Activated T-helper 17 cell treated with anti-CD3 and anti-CD28 coated beads, Interleukin-2, amount 50 U/mL, for 72 hours (primary cell): Measurements from ENCODE around the gene NAGPA. TPM values are rescaled to one million over a fixed set of nuclear protein-coding genes. Genes with fewer than 3 reads are reported as not detected.
"Not testable (repeated sequence)": the region's sequence is repeated elsewhere in the genome, so short reads cannot be mapped to it uniquely, and the experiment has no call there.

Experiments
- ATAC-seq: fragments of 150-1000 bp; cut with Tn5 transposase; replicated peaks from 2 replicates; pipeline ENCODE4 v1.10.0; 2021; ENCODE audit warnings: mild to moderate bottlenecking, moderate library complexity
- H3K27ac Mint-ChIP-seq: one replicate; pipeline ENCODE4 v1.8.0; 2022; ENCODE audit warnings: mixed read lengths
- H3K27me3 Mint-ChIP-seq: one replicate; pipeline ENCODE4 v1.8.0; 2022; ENCODE audit warnings: mixed read lengths
- H3K36me3 Mint-ChIP-seq: one replicate; pipeline ENCODE4 v1.8.0; 2022; ENCODE audit warnings: low read depth, mild to moderate bottlenecking, mixed read lengths
- H3K4me1 Mint-ChIP-seq: one replicate; pipeline ENCODE4 v1.8.0; 2022; ENCODE audit warnings: mixed read lengths
- H3K4me3 Mint-ChIP-seq: one replicate; pipeline ENCODE4 v1.8.0; 2022; ENCODE audit warnings: mild to moderate bottlenecking, mixed read lengths
- H3K9me3 Mint-ChIP-seq: one replicate; pipeline ENCODE4 v1.8.0; 2022; ENCODE audit warnings: mixed read lengths
- total RNA-seq, 2 donors: library from RNA; stranded (reverse); gene quantifications; one replicate each; pipeline ENCODE4 v1.2.3, GENCODE V29; 2022

The NAGPA gene
- total RNA-seq, 2 donors from 2014 or later, result 8.5 to 18.6 TPM

DNA sequence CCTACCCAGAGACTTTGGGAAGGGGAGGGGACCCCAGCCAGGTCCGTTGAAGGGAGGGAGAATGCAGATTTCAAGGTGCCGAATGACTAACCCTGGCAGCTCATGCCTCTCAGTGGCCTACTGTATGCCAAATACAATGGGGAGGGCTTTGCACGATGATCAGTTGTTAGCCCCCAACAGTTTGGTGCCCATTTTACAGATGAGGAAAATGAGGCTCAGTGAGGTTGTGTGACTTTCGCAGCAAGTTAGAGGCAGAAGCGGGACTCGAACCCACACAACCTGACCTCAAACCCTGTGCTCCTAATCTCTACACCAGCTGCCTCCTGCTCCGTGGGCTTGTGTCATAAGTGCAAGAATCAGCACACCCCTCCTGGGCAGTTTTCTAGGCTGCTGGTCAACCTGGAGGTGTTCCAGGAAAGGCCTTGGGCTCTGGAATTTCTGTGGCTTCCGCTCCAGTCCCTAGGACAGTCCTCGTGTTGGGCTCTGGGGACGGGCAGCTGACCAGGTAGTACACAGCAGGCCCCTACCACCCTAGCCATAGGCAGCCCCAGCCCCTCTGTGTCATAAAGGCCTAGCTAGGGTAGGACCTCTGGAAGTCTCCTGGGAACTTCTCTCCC lies 11.9 kb upstream of the NAGPA start:
- H3K36me3 Mint-ChIP-seq, result no peaks in the 10 kb centered on the region
- no peaks in the 10 kb centered on the region for H3K9me3 Mint-ChIP-seq
- no peaks in the 10 kb centered on the region for H3K4me1 Mint-ChIP-seq
- no peak for ATAC-seq
- H3K27ac Mint-ChIP-seq, result no peak overlapping the region
- H3K4me3 Mint-ChIP-seq, result no peak overlapping the region
- no peaks in the 10 kb centered on the region for H3K27me3 Mint-ChIP-seq

DNA sequence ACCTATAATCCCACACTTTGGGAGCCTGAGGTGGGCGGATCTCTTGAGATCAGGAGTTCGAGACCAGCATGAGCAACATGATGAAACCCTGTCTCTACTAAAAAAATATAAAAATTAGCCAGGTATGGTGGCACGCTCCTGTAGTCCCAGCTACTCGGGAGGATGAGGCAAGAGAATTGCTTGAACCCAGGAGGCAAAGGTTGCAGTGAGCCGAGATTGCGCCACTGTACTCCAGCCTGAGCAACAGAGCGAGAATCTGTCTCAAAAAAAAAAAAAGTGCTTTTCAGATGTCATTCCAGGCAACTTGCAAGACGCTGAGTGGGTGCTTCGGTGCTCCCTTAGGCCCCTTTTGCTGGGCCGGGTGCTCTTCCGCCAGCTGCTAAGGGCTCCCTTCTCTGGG lies 10.8 kb upstream of the NAGPA start:
- ATAC-seq, H3K36me3 Mint-ChIP-seq, H3K4me3 Mint-ChIP-seq, H3K27me3 Mint-ChIP-seq, H3K4me1 Mint-ChIP-seq, H3K27ac Mint-ChIP-seq, H3K9me3 Mint-ChIP-seq: not testable (repeated sequence)

DNA sequence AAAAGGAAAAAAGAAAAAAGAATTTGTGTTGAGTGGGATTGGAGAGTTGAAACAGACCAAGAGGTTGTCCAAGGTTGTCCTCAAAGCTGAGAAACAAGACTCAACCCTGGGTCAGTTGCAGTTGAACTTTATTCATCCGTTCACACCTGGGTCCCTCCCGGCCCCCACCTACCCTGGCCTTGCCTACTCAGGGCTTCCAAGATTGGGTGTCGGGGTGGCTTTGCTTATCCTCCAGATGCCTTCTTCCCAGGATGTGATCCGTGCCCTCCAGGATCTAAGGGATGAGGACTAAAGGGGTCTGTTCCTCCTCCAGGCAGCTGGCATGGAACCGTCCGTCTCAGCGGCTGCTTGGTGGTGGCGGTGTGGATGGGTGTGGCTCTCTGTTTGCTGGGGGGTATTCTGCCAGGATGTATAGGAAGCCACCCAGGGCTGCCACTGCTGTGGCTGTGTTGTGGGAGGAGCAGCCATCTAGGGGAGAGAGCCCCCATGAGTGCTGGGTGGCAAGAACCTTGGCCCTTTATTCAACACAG lies 10.3 kb upstream of the NAGPA start:
- ATAC-seq, result no peak
- no peaks in the 10 kb centered on the region for H3K27me3 Mint-ChIP-seq
- no peaks in the 10 kb centered on the region for H3K4me1 Mint-ChIP-seq
- H3K9me3 Mint-ChIP-seq, result no peaks in the 10 kb centered on the region
- no peak overlapping the region for H3K27ac Mint-ChIP-seq
- no peaks in the 10 kb centered on the region for H3K36me3 Mint-ChIP-seq
- H3K4me3 Mint-ChIP-seq, result no peak overlapping the region

DNA sequence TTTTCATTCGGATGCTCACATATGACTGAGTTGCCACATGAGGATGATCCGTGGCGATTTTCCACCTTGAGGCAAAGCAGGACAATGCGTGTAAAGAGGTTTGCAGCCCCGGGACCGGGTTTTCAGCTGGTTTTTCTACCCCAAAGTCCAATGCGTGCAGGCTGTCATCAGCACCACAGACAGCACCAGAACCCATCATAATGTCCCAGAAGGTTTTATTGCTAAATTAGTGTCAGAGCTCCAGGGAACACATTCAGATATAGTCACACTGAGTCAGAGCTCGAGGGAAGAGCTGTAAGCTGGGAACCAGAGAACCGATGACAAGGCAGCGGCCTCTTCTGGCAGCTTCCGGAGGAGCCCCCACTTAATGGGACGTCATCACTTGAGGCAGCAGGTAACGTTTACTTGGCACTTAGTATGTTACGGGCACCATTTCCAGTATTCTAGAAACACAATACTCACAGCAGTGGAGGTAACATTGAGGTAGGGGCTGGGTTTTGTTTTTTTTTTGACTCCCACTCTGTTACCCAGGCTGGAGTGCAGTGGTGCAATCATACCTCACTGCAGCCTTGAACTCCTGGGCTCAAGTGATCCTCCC lies 8.9 kb upstream of the NAGPA start:
- no peak overlapping the region for H3K4me3 Mint-ChIP-seq
- H3K36me3 Mint-ChIP-seq, result no peaks in the 10 kb centered on the region
- H3K27me3 Mint-ChIP-seq, result no peaks in the 10 kb centered on the region
- no peaks in the 10 kb centered on the region for H3K4me1 Mint-ChIP-seq
- H3K9me3 Mint-ChIP-seq, result no peaks in the 10 kb centered on the region
- ATAC-seq, result no peak
- no peak overlapping the region for H3K27ac Mint-ChIP-seq

DNA sequence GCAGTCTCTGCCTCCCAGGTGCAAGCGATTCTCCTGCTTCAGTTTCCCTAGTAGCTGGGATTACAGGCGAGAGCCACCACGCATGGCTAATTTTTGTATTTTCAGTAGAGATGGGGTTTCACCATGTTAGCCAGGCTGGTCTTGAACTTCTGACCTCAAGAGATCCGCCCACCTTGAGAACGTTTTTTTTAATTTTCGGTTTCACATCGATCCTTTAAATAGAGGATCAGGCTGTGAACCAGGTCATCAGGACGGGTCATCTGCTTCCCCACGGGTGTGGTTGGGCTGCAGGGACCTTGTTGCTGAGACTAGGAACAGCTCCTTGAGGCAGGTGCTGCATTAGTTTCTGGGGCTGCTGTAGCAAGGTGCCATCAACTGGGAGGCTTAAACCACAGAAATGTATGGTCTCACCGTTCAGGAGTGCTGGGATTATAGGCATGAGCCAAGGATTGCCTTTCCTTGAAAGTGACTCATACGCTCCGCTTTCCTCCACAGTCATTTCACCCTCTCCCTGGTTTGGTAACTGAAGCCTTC lies 7.9 kb upstream of the NAGPA start:
- Mint-ChIP-seq H3K27ac (no peak overlapping the region), H3K4me1 (no peaks in the 10 kb centered on the region), H3K27me3 (no peaks in the 10 kb centered on the region), H3K4me3 (no peak overlapping the region), H3K36me3 (no peaks in the 10 kb centered on the region), H3K9me3 (no peaks in the 10 kb centered on the region)
- peak; percentile 21 for ATAC-seq

DNA sequence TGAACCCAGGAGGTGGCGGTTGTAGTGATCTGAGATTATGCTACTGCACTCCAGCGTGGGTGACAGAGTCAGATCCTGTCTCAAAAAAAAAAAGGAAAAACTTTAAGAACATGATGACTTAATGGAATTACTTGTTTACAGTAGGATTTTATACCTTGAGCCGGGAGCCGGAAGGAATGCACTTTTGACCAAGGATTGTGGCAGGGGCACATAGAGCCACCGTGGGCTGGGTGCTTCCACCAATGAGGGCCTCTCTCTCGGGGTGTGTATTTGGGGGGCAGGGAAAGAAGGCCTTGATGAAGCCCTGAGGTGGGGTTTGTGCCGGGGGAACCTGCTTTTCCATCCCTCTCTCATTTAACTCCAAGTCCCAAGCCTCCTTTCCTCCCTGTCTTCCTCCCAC lies 6.7 kb upstream of the NAGPA start:
- no peaks in the 10 kb centered on the region for H3K36me3 Mint-ChIP-seq
- H3K27ac Mint-ChIP-seq, result no peak overlapping the region
- no peaks in the 10 kb centered on the region for H3K9me3 Mint-ChIP-seq
- H3K27me3 Mint-ChIP-seq, result no peaks in the 10 kb centered on the region
- H3K4me3 Mint-ChIP-seq, result no peak overlapping the region
- H3K4me1 Mint-ChIP-seq, result no peaks in the 10 kb centered on the region
- ATAC-seq, result no peak

DNA sequence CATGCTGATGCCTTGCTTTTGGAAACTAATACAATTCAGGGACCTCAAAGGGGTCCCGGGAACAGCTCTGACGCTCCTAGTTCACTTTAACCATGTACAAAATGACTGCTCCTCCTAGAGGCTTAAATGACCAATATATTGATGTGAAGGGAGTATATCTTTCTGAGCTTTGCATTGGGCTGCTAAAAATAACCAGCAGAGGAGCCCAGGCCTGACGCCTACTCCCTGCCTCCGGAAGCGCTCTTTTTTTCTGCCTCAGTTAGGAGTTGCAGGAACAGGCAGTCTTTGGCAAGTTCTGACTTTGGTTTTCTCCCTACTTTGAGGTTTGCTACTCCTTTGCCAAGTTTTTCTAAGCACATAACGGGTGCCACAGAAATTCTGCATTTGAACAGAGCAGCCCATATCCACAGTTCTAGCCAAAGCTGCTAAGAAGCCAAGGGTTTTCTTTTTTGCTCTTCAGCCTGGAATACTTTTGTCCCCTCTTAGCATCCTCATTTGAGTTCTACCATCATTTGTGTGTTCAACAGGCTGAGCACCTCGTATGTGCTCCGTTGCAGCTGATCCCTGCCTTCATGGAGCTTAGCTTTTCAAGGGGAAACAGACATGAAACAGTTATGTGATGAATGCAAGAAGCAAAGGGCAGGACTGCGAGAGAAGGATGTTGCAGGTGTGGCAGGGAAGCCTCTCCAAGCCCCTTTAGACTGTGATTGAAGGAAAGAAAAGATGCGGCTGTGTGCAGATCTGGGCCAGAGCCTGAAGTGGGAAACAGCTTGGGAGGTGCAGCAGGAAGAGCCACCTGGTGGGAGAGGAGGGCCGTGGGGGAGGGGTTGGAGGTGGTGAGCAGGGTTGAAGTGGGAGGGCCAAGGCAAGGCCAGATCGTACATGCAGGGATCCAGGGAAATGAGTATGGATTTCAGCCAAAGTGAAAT lies 2.8 kb upstream of the NAGPA start:
- no peak overlapping the region for H3K4me3 Mint-ChIP-seq
- no peaks in the 10 kb centered on the region for H3K27me3 Mint-ChIP-seq
- H3K36me3 Mint-ChIP-seq, result peaks cover 6% of the 10 kb centered on the region
- ATAC-seq, result no peak
- peaks cover 6% of the 10 kb centered on the region for H3K4me1 Mint-ChIP-seq
- H3K27ac Mint-ChIP-seq, result no peak overlapping the region
- H3K9me3 Mint-ChIP-seq, result no peaks in the 10 kb centered on the region

DNA sequence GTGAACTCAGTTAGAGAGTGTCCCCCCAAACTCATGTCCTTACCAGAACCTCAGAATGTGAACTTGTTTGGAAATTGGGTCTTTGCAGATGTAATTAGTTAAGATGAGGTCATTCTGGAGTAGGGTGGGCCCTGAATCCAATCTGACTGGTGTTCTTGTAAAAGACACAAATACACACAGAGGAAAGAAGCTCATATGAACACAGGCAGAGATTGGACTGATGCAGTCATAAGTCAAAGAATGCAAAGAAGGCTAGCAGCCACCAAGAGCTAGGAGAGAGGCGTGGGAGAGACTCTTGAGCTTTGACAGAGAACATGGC lies 2.1 kb upstream of the NAGPA start:
- Mint-ChIP-seq H3K9me3 (no peaks in the 10 kb centered on the region), H3K36me3 (peaks cover 6% of the 10 kb centered on the region), H3K27ac (no peak overlapping the region), H3K4me3 (peak overlapping the region; percentile 18), H3K27me3 (no peaks in the 10 kb centered on the region), H3K4me1 (peaks cover 6% of the 10 kb centered on the region)
- ATAC-seq, result no peak

DNA sequence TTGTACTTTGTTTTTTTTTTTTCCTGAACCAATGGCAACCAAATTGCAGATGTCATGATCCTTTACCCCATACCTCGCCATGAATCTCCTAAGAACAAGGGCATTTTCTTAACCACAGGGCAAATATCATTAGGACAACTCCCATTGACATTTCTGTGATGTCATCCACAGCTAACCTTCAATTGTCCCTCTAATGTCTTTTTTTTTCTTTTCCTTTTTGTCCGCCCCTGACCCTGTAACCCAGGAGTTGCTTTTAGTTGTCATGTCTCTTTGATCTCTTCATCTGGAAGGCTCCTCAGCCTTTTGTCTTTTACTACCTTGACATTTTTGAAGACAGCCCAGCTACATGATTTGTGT lies 410 bp upstream of the NAGPA start:
- peak overlapping the region; percentile 93 for H3K4me3 Mint-ChIP-seq
- peak overlapping the region; percentile 90 for H3K27ac Mint-ChIP-seq
- H3K9me3 Mint-ChIP-seq, result no peaks in the 10 kb centered on the region
- no peaks in the 10 kb centered on the region for H3K27me3 Mint-ChIP-seq
- peaks cover 6% of the 10 kb centered on the region for H3K4me1 Mint-ChIP-seq
- H3K36me3 Mint-ChIP-seq, result peaks cover 7% of the 10 kb centered on the region
- ATAC-seq, result no peak

DNA sequence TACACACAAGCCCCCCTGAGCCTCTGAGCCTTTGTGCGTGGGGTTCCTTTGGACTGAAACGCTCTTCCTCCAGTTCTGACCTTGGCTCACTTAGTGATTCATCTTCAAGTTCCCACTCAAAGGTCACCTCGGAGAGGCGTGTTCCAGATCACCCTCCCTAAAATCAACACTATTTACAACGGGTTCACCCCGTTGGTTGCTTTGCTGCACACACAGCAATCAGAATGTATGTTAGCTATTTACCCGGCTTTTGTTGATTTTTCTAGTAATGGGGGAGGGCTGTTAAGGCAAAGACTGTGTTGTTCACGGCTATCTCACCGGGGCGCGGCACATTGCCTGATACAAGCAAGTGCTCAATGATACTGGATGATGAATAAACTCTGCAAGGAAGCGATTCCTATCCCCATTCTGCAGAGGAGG lies 977 bp downstream of the NAGPA start:
- peak overlapping the region; percentile 93 for H3K4me3 Mint-ChIP-seq
- H3K4me1 Mint-ChIP-seq, result peaks cover 6% of the 10 kb centered on the region
- H3K27me3 Mint-ChIP-seq, result no peaks in the 10 kb centered on the region
- ATAC-seq, result no peak
- no peak overlapping the region for H3K27ac Mint-ChIP-seq
- H3K9me3 Mint-ChIP-seq, result no peaks in the 10 kb centered on the region
- peaks cover 11% of the 10 kb centered on the region for H3K36me3 Mint-ChIP-seq

DNA sequence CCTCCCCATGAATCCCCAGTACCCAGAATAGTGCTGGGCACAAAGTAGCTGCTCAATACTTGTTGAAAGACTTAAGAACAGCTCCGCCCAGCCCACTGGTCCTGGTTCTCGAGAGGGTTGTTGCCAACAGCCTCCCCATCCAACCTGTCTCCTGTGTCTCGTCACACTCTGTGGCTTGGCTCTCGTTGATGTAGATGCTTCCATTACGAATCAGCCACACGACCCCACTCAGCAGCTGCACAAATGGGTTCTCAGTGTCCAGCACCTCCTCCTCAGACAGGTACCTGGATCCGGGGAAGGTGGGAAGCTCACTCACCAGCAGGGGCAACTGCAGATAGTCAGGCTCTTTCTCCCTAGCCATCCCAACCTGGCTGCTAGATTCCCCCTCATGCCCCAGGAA lies 2.1 kb downstream of the NAGPA start:
- Mint-ChIP-seq H3K4me1 (peaks cover 6% of the 10 kb centered on the region), H3K4me3 (no peak overlapping the region), H3K27ac (no peak overlapping the region), H3K9me3 (no peaks in the 10 kb centered on the region), H3K36me3 (peaks cover 11% of the 10 kb centered on the region), H3K27me3 (no peaks in the 10 kb centered on the region)
- ATAC-seq, result no peak

DNA sequence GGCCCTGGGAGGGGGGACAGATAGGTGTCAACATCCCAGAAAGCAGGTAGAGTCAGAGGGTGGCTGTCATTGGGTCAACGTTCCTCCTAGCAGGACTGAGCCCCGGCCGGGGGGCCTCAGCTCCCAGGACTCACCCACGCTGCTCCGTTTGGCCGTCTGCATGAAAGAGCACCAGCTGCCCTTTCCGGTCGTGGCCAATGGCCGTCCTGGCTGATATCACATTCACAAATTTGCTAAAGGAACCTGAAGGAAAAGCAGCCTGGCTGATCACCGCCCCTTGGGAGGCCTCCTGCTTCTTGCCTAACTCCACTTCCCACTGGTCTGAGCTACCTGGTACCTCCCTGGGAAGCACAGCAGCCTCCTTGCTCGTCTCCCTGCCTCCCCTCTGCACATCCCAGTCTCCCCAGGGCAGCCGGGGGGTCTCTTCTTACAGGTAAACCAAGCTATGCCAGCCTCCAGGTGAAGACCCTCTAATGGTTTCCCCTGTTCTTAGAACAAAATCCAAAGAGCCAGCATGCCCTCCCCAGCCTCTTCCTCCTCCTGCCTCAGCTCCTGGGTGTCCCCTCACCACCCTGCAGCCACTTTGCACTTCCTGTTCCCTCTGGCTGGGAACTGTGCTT lies 3.4 kb downstream of the NAGPA start:
- peaks cover 6% of the 10 kb centered on the region for H3K4me1 Mint-ChIP-seq
- no peak overlapping the region for H3K4me3 Mint-ChIP-seq
- no peak overlapping the region for H3K27ac Mint-ChIP-seq
- ATAC-seq, result no peak
- H3K27me3 Mint-ChIP-seq, result no peaks in the 10 kb centered on the region
- no peaks in the 10 kb centered on the region for H3K9me3 Mint-ChIP-seq
- peaks cover 11% of the 10 kb centered on the region for H3K36me3 Mint-ChIP-seq

DNA sequence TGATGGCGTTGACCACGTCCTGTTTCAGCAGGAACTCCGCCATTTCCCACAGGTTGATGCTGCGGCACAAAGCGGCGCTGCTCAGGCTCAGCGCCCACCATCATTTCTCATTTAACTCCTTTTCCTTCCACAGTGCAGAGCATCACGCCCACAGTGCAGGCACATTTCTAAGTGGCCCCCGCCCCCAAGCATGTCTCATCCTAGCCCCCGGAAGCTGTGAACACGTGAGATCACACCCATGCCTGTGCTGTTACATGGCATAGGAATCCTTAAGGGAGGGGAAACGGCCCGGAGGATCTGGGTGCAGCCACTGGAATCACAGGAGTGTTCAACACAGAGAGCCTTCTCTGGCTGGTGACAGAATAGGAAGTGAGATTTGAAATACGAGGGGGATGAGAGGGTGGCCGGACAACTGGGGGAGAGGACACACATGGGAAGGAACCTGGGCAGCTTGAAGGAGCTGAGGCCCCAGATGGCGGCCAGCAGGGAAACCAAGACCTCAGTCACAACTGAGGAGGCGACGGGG lies 4.7 kb downstream of the NAGPA start:
- H3K27ac Mint-ChIP-seq, result no peak overlapping the region
- no peak for ATAC-seq
- peaks cover 8% of the 10 kb centered on the region for H3K36me3 Mint-ChIP-seq
- H3K27me3 Mint-ChIP-seq, result no peaks in the 10 kb centered on the region
- H3K4me1 Mint-ChIP-seq, result peaks cover under 1% of the 10 kb centered on the region
- H3K4me3 Mint-ChIP-seq, result no peak overlapping the region
- no peaks in the 10 kb centered on the region for H3K9me3 Mint-ChIP-seq

DNA sequence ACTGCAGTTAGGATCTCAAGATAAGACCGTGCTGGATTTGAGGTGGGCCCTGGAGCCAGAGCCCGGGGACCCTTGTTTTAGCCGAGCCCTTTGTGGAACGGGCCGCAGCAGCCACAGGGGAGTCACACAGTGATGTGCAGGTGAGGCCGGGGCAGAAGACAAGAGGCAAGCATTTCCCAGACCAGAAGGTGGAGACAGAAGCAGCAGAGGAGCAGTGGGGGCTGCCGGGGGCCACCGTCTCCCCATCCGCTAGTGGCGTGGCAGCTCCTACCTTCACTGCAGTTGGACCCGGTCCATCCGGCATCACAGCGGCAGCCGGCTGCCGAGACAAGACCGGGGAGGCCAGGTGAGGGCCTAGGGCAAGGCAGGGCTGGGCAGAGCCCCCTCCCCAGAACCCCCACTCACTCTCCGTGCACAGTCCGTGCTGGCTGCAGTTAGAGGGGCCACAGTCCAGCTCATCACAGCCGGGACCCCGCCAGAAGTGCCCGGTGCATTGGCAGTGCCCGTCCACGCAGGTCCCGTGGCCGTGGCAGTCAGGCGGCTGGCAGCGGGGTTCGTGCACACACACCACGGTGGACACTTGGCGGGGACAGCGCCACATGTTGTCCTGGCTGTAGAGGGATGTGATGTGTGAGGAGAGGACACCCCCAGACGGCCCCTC lies 6.0 kb downstream of the NAGPA start:
- Mint-ChIP-seq H3K4me3 (no peak overlapping the region), H3K36me3 (peaks cover 5% of the 10 kb centered on the region), H3K27ac (no peak overlapping the region), H3K27me3 (no peaks in the 10 kb centered on the region), H3K4me1 (no peaks in the 10 kb centered on the region), H3K9me3 (no peaks in the 10 kb centered on the region)
- no peak for ATAC-seq
